ENCODE results near the gene APEH.
"Not testable (repeated sequence)": the region's sequence is repeated elsewhere in the genome, so short reads cannot be mapped to it uniquely, and the experiment has no call there.

Gene APEH

DNA sequence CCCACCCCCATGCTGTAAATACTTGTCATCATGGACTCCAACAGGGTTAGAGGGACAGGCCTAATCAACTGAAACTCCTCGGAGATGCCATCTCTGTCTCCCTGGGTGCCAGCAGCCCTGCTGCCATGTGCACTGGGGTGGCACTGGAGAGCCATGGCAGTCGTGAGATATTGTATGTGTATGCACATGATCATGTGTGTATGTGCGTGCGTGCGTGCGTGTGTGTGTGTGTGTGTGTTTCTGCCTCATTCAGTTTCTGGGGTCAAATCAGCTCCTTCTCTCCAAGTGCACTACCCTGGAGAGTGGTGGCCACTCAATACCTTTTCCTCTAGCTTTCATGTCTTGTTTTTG lies 3.2 kb upstream of the APEH start:
- DNase-seq = no peak

GRCh38 chr3:49671291-49672288 lies 2.6 kb upstream of the APEH start:
- no peak for DNase-seq

DNA sequence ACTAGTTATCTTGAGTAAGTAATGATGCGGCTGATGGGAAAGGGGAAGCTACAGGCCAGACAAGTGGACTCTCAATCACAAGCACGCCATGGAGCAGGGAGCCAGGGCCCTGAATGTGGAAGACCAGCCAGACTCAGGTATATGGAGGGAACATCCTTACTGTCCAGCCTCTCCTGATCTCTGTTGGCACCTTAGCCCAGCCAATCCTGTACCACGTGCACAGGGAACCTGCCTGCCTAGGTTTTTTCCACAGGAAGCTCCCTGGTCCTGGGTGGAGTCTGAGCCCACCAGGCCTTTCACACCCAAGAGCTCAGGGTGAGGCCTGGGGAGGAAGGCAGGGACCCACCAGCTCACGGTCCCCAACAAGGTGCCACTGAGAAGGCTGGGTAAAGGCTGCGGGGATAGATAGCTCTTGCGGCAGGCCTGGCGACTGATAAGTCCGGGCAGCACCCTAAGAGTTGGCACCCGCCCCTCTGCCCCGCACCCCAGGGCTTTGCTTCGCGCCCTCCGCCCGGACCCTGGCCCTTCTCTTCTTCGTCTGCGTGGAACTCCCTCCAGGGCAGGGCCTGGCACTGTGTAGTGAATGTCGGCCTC lies 933 bp upstream of the APEH start:
- DNase-seq = no peak

DNA sequence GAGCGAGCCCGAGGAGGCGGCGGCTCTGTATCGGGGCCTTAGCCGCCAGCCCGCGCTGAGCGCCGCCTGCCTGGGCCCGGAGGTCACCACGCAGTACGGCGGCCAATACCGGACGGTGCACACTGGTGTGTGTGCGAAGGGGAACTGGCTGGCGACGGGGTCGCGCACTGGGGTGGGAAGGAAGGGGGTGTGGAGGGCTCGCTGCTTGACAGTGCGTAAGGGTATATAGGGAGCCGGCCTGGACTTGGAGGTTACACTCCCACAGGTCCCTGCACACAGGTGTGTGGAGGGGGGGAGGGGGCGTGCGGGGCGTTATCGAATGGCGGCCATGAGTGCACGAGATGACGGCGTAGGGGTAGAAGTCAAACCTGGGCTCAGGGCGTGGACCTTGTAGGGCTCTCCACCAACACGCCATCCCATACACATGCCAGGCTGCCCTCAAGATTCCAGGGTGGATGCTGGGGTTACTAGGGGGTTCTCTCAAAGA lies 389 bp downstream of the APEH start:
- DNase-seq = no peak

DNA sequence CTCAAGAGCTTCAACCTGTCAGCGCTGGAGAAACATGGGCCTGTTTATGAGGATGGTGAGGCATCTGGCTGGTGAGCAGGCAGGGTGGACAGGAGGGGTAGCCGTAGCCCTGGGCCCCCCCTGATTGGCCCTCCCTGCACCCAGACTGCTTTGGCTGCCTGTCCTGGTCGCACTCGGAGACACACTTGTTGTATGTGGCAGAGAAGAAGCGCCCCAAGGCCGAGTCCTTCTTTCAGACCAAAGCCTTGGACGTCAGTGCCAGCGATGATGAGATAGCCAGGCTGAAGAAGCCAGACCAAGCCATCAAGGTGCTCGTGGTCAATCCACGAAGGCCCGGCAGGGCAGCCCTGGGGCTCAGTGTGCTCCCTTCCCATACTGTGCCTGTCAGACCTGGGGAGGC lies 1.8 kb downstream of the APEH start:
- no peak for DNase-seq

GRCh38 chr3:49680493-49681231 lies 6.5 kb downstream of the APEH start:
- no peak for DNase-seq

GRCh38 chr3:49681232-49681522 lies 7.0 kb downstream of the APEH start:
- no peak for DNase-seq

DNA sequence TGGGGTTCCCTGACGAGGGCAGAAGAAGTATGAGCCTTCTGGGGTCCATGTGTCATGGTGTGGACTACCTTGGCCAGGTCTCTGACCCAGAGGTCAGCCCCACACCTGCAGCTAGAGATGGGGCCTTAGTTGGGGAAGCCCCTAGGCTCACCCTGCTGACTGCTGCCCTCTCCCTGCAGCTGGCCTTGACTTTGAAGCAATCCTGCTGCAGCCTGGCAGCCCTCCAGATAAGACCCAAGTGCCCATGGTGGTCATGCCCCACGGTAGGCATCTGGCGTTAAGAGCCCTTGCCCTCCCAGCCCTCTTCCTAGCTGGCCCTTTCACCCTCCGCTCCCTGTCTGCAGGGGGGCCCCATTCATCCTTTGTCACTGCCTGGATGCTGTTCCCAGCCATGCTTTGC lies 7.4 kb downstream of the APEH start:
- no peak for DNase-seq

DNA sequence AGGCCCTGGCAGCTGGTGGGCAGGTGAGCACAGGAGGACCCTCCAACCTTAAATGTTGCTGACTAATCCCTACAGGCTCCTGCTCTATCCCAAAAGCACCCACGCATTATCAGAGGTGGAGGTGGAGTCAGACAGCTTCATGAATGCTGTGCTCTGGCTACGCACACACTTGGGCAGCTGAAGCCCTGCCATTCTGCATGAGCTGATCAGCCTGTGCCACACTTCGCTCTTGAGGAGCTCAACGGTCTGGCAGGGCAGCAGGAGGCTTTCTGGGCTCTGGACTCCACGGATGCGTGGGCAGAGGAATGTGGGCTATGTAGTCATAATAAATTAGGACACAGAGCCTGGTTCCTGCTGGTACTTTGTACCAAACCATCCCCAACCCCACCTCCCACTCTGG lies 9.0 kb downstream of the APEH start:
- DNase-seq = no peak

DNA sequence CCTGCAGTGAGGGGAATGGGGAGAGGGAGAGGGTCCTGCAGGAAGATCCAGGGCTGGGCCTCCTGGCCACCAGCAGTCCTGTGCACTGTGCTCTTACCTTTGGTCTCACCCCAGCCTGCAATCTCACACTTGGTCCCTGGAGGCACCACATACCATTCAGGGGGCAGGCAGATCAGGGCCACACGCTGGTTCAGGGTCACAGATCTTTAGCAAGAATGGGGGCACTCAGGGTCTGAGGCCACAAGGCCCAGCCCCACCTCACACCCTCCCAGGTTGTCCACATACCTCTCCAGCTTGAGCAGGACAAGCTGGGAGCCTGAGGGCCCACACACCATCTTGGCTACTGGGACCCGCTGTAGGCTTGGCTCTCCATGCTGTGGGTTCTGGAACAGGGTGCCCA lies 10.3 kb downstream of the APEH start:
- not testable (repeated sequence) for DNase-seq

DNA sequence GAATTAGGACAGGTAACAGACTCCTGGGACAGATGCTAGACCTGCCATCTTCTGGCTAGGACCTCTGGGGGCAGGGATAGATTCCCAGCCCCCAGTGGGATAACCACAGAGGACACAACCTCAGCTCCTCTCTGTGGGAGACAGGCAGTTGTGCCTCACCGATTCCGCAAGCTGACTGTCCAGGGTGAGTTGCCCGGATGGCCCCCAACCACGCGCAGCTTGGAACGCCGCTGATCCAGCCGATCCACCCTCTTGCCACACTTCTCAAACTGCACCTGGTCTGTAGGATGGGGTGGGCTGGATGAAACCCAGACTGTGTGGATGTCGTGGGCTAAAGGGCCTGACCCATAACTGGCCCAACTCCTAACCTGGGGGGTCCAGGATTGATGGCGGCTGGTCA lies 11.0 kb downstream of the APEH start:
- not testable (repeated sequence) for DNase-seq

GRCh38 chr3:49685846-49686245 lies 11.7 kb downstream of the APEH start:
- not testable (repeated sequence) for DNase-seq

DNA sequence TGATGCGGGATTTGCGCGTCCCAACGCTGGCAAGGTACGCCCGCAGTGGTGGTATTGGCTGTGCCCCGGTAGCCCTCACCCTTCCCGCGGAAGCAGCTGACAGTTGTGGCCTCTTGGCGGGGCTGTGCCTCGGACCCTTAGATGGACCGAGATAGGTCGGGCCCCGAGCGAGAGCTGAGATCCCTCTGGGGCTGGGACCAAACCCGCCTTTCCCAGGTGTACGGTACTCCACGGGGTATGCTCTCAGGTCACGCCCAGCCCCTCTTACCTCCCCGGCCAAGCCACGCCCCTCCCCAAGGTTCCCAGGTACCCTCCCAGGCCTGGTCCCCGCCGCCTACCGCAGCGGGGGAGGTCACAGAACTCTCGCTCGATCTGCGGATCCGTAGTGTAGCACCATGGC lies 12.2 kb downstream of the APEH start:
- not testable (repeated sequence) for DNase-seq

DNA sequence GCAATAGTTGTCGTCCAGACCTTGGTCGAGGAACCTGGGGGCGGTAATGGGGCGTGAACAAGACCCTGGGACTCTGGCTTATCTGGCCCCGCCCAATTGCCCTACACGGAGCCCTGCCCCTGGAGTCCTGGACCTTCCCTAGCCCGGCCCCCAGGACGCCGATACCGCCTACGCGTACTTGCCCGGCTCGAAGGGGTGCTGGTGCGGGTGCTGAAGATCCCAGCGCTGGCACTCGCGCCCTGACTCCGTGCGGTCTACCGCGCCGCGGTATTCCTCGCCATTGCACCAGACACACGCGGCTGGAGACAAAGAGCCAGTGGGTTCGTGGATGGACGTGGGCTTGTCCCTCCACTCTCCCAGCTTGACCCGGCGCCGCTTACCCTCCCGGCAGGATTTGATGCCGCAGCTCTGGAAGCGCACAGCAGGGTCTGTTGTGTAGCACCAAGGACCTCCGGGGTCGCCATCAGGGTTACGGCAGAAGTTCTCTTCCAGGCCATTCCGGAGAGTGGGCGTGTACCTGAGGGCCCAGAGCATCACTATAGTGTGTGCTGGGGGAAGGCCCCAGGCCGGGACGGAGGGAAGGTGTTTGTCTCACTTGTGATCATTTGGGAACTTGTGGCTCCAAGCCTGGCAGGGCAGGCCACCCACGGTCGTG lies 12.7 kb downstream of the APEH start:
- DNase-seq = not testable (repeated sequence)

- DNase-seq = not testable (repeated sequence)
Observed at GRCh38 chr3:49687424-49687795, 13.3 kb downstream of the APEH start.

GRCh38 chr3:49688338-49689045 lies 14.3 kb downstream of the APEH start:
- not testable (repeated sequence) for DNase-seq

- no peak for DNase-seq
Observed at GRCh38 chr3:49689046-49689907, 15.1 kb downstream of the APEH start, which contains the start of the genes MST1 and RNF123. MST1 (minus strand) TSS chr3:49689474; CDS start chr3:49688691, 783 bp downstream. RNF123 (plus strand) TSS chr3:49689557; CDS start chr3:49691166, 1,609 bp downstream.

- DNase-seq = not testable (repeated sequence)
Observed at GRCh38 chr3:49689908-49690624, 15.9 kb downstream of the APEH start.

DNA sequence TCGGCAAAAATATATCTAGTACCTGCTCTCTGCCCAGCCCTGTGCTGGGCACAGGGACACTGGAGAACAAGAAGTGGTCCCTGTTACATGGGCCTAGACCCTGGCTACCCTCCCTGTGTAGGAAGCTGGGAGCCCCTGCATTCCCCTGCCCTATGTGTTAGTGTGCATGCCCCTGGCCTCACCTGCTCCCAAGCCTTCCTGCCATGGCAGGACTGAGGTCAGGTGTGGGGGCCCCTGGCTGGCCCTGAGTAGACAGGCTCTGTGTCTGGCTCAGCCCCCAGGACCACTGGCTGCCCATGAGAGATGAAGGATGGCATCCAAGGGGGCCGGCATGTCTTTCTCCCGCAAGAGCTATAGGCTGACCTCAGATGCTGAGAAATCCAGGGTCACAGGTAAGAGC lies 16.7 kb downstream of the APEH start:
- DNase-seq = not testable (repeated sequence)

GRCh38 chr3:49691481-49691880 lies 17.3 kb downstream of the APEH start:
- not testable (repeated sequence) for DNase-seq
